Measurements from ENCODE around the gene RAB12.
"Not testable (repeated sequence)": the region's sequence is repeated elsewhere in the genome, so short reads cannot be mapped to it uniquely, and the experiment has no call there.

The RAB12 gene

GRCh38 chr18:8611916-8612576, 2.8 kb downstream of the RAB12 start:
- DNase-seq (ENCODE audit: low read depth in 2 of 3, low spot score in 1 of 3) = no peak

- no peak for DNase-seq (ENCODE audit: low read depth in 2 of 3, low spot score in 1 of 3)
These were observed 5.6 kb downstream of the RAB12 start for GRCh38 chr18:8614875-8615274.

GRCh38 chr18:8615397-8616027, 6.3 kb downstream of the RAB12 start:
- no peak for DNase-seq (ENCODE audit: low read depth in 2 of 3, low spot score in 1 of 3)

GRCh38 chr18:8616028-8616401, 6.8 kb downstream of the RAB12 start:
- DNase-seq (ENCODE audit: low read depth in 2 of 3, low spot score in 1 of 3) = no peak

- no peak for DNase-seq (ENCODE audit: low read depth in 2 of 3, low spot score in 1 of 3)
These were observed 8.7 kb downstream of the RAB12 start for GRCh38 chr18:8617907-8618306.

GRCh38 chr18:8619041-8619440, 9.8 kb downstream of the RAB12 start:
- no peak for DNase-seq (ENCODE audit: low read depth in 2 of 3, low spot score in 1 of 3)

GRCh38 chr18:8619835-8620577, 10.8 kb downstream of the RAB12 start:
- no peak for DNase-seq (ENCODE audit: low read depth in 2 of 3, low spot score in 1 of 3)

GRCh38 chr18:8620845-8621244, 11.6 kb downstream of the RAB12 start:
- DNase-seq (ENCODE audit: low read depth in 2 of 3, low spot score in 1 of 3) = no peak

GRCh38 chr18:8622625-8623024, 13.4 kb downstream of the RAB12 start:
- DNase-seq (ENCODE audit: low read depth in 2 of 3, low spot score in 1 of 3) = not testable (repeated sequence)

- no peak for DNase-seq (ENCODE audit: low read depth in 2 of 3, low spot score in 1 of 3)
These were observed 14.4 kb downstream of the RAB12 start for GRCh38 chr18:8623549-8624106.

GRCh38 chr18:8625461-8626092, 16.3 kb downstream of the RAB12 start:
- DNase-seq (ENCODE audit: low read depth in 2 of 3, low spot score in 1 of 3) = no peak

GRCh38 chr18:8626414-8627106, 17.3 kb downstream of the RAB12 start:
- no peak for DNase-seq (ENCODE audit: low read depth in 2 of 3, low spot score in 1 of 3)

GRCh38 chr18:8627107-8627472, 17.9 kb downstream of the RAB12 start:
- no peak for DNase-seq (ENCODE audit: low read depth in 2 of 3, low spot score in 1 of 3)

- DNase-seq (ENCODE audit: low read depth in 2 of 3, low spot score in 1 of 3) = no peak
These were observed 18.3 kb downstream of the RAB12 start for GRCh38 chr18:8627540-8627939.

GRCh38 chr18:8629602-8630001, 20.4 kb downstream of the RAB12 start:
- no peak for DNase-seq (ENCODE audit: low read depth in 2 of 3, low spot score in 1 of 3)

- no peak for DNase-seq (ENCODE audit: low read depth in 2 of 3, low spot score in 1 of 3)
These were observed 21.3 kb downstream of the RAB12 start for GRCh38 chr18:8630546-8630945.

- DNase-seq (ENCODE audit: low read depth in 2 of 3, low spot score in 1 of 3) = no peak
These were observed 22.0 kb downstream of the RAB12 start for GRCh38 chr18:8631265-8631664.

GRCh38 chr18:8632386-8632785, 23.1 kb downstream of the RAB12 start:
- no peak for DNase-seq (ENCODE audit: low read depth in 2 of 3, low spot score in 1 of 3)

- DNase-seq (ENCODE audit: low read depth in 2 of 3, low spot score in 1 of 3) = no peak
These were observed 25.3 kb downstream of the RAB12 start for GRCh38 chr18:8634508-8634907.

- no peak for DNase-seq (ENCODE audit: low read depth in 2 of 3, low spot score in 1 of 3)
These were observed 25.9 kb downstream of the RAB12 start for GRCh38 chr18:8635087-8635486.

- DNase-seq (ENCODE audit: low read depth in 2 of 3, low spot score in 1 of 3) = no peak
These were observed 30.5 kb downstream of the RAB12 start for GRCh38 chr18:8639762-8640161.
